ENCODE results near the gene USP20.

USP20 gene

GRCh38 chr9:129879103-129879699 lies 43.9 kb downstream of the USP20 start:
- ATAC-seq: no peak
- no peak for TF ChIP-seq ZNF70 (CRISPR knock-in tag; IDR thresholded peaks at IDR 0.05)
- TF ChIP-seq, protein P1, sequence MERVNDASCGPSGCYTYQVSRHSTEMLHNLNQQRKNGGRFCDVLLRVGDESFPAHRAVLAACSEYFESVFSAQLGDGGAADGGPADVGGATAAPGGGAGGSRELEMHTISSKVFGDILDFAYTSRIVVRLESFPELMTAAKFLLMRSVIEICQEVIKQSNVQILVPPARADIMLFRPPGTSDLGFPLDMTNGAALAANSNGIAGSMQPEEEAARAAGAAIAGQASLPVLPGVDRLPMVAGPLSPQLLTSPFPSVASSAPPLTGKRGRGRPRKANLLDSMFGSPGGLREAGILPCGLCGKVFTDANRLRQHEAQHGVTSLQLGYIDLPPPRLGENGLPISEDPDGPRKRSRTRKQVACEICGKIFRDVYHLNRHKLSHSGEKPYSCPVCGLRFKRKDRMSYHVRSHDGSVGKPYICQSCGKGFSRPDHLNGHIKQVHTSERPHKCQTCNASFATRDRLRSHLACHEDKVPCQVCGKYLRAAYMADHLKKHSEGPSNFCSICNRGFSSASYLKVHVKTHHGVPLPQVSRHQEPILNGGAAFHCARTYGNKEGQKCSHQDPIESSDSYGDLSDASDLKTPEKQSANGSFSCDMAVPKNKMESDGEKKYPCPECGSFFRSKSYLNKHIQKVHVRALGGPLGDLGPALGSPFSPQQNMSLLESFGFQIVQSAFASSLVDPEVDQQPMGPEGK (CRISPR knock-in tag; IDR thresholded peaks at IDR 0.05; ENCODE audit: borderline replicate concordance): no peak

- no peak for ATAC-seq
- TF ChIP-seq, protein P2, sequence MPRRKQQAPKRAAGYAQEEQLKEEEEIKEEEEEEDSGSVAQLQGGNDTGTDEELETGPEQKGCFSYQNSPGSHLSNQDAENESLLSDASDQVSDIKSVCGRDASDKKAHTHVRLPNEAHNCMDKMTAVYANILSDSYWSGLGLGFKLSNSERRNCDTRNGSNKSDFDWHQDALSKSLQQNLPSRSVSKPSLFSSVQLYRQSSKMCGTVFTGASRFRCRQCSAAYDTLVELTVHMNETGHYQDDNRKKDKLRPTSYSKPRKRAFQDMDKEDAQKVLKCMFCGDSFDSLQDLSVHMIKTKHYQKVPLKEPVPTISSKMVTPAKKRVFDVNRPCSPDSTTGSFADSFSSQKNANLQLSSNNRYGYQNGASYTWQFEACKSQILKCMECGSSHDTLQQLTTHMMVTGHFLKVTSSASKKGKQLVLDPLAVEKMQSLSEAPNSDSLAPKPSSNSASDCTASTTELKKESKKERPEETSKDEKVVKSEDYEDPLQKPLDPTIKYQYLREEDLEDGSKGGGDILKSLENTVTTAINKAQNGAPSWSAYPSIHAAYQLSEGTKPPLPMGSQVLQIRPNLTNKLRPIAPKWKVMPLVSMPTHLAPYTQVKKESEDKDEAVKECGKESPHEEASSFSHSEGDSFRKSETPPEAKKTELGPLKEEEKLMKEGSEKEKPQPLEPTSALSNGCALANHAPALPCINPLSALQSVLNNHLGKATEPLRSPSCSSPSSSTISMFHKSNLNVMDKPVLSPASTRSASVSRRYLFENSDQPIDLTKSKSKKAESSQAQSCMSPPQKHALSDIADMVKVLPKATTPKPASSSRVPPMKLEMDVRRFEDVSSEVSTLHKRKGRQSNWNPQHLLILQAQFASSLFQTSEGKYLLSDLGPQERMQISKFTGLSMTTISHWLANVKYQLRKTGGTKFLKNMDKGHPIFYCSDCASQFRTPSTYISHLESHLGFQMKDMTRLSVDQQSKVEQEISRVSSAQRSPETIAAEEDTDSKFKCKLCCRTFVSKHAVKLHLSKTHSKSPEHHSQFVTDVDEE (CRISPR knock-in tag; IDR thresholded peaks at IDR 0.05): no peak
- TF ChIP-seq ZNF70 (CRISPR knock-in tag; IDR thresholded peaks at IDR 0.05) (no peak), RARB (CRISPR knock-in tag; IDR thresholded peaks at IDR 0.05) (no peak), ZFP3 (CRISPR knock-in tag; IDR thresholded peaks at IDR 0.05) (no peak), TOX (CRISPR knock-in tag; IDR thresholded peaks at IDR 0.05; ENCODE audit: borderline replicate concordance) (no peak), ISL1 (CRISPR knock-in tag; IDR thresholded peaks at IDR 0.05) (no peak), OSR1 (CRISPR knock-in tag; IDR thresholded peaks at IDR 0.05) (no peak), ZFP30 (CRISPR knock-in tag; IDR thresholded peaks at IDR 0.05) (no peak), ZNF565 (CRISPR knock-in tag; conservative IDR thresholded peaks at IDR 0.05; ENCODE audit: low read depth) (no peak)
- TF ChIP-seq, protein P1 (CRISPR knock-in tag; IDR thresholded peaks at IDR 0.05; ENCODE audit: borderline replicate concordance): no peak
- TF ChIP-seq, protein P3, sequence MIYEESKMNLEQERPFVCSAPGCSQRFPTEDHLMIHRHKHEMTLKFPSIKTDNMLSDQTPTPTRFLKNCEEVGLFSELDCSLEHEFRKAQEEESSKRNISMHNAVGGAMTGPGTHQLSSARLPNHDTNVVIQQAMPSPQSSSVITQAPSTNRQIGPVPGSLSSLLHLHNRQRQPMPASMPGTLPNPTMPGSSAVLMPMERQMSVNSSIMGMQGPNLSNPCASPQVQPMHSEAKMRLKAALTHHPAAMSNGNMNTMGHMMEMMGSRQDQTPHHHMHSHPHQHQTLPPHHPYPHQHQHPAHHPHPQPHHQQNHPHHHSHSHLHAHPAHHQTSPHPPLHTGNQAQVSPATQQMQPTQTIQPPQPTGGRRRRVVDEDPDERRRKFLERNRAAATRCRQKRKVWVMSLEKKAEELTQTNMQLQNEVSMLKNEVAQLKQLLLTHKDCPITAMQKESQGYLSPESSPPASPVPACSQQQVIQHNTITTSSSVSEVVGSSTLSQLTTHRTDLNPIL (CRISPR knock-in tag; IDR thresholded peaks at IDR 0.05; ENCODE audit: low read depth): no peak
These were observed 44.9 kb downstream of the USP20 start for GRCh38 chr9:129879991-129880653.

DNA sequence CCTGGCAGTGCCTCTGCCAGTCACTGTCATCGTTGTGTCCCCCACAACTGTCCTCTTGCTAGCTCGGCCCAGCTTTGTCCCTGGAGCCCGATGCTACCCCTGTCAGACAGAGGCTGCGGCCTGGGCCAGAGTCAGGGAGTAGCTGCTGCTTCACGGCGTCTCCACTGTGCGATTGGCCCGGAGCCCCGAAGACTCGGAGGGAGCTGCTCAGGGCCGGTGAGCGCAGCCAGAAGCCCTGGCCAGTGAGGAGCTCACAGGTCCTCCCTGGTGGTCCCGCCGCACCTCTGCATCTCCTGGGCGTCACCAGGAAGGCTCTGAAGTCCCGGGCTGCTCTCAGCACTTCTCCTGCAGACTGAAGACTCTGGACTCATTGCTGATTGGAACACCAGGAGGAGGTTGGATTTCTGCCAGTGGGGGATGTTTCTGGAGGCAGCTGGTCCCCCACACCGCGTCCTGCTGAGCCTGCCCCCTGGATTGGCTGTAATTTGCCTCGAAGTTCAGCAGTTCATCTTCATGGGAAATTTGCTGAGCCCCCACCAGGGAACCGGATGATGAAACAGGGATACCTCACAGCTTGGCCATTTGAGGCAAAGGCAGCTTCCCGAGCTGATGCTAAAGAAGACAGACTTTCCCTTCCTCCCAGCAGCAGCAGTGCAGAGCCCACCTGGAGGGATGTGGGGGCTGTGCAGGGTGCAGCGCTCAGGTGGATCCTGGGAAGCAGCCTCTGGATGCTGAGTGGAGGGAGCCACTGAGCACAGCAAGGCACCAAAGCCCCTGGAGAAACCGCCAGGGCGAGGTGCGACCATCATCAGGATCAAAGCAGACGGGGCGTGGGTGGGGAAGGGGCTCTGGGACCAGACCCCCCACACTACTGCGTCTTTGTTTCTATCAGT lies 45.6 kb downstream of the USP20 start:
- no peak for ATAC-seq
- TF ChIP-seq TOX (CRISPR knock-in tag; IDR thresholded peaks at IDR 0.05; ENCODE audit: borderline replicate concordance) (no peak), SNAI2 (CRISPR knock-in tag; IDR thresholded peaks at IDR 0.05) (no peak), OSR1 (CRISPR knock-in tag; IDR thresholded peaks at IDR 0.05) (no peak), ZNF70 (CRISPR knock-in tag; IDR thresholded peaks at IDR 0.05) (no peak), ZC3H10 (CRISPR knock-in tag; IDR thresholded peaks at IDR 0.05) (no peak), CSRNP3 (CRISPR knock-in tag; IDR thresholded peaks at IDR 0.05) (no peak), ARNTL (CRISPR knock-in tag; IDR thresholded peaks at IDR 0.05; ENCODE audit: borderline replicate concordance, low read depth) (no peak), CSDC2 (CRISPR knock-in tag; IDR thresholded peaks at IDR 0.05) (no peak), RARB (CRISPR knock-in tag; IDR thresholded peaks at IDR 0.05) (no peak), TCF4 (CRISPR knock-in tag; IDR thresholded peaks at IDR 0.05; ENCODE audit: borderline replicate concordance) (no peak), ZNF8 (CRISPR knock-in tag; IDR thresholded peaks at IDR 0.05) (no peak), ISL1 (CRISPR knock-in tag; IDR thresholded peaks at IDR 0.05) (no peak)
- TF ChIP-seq, protein P1 (CRISPR knock-in tag; IDR thresholded peaks at IDR 0.05; ENCODE audit: borderline replicate concordance): no peak
